Activated naive CD8-positive, alpha-beta T cell treated with anti-CD3 and anti-CD28 coated beads, Interleukin-2, amount 50 U/mL, for 24 hours (primary cell): Measurements from ENCODE around the gene PRKN.
A peak's percentile ranks its signal among the peaks of the same experiment; 100 is the strongest.

ENCODE experiments used
- ATAC-seq: fragments of 150-1000 bp; cut with Tn5 transposase; one replicate; pipeline ENCODE4 v1.10.0; 2021
- DNase-seq: peaks from one replicate; pipeline ENCODE4 v3.0.0; 2021
- H3K27ac Mint-ChIP-seq: one replicate; pipeline ENCODE4 v1.8.0; 2021; ENCODE audit warnings: mild to moderate bottlenecking, mixed read lengths
- H3K27me3 Mint-ChIP-seq: one replicate; pipeline ENCODE4 v1.8.0; 2021; ENCODE audit warnings: mixed read lengths
- H3K36me3 Mint-ChIP-seq: one replicate; pipeline ENCODE4 v1.8.0; 2021; ENCODE audit warnings: low read depth, mixed read lengths
- H3K4me1 Mint-ChIP-seq: one replicate; pipeline ENCODE4 v1.8.0; 2021; ENCODE audit warnings: mixed read lengths
- H3K4me3 Mint-ChIP-seq: one replicate; pipeline ENCODE4 v1.8.0; 2021; ENCODE audit warnings: mild to moderate bottlenecking, moderate library complexity, mixed read lengths
- H3K9me3 Mint-ChIP-seq: one replicate; pipeline ENCODE4 v1.8.0; 2021; ENCODE audit warnings: mixed read lengths

PRKN gene

GRCh38 chr6:162270966-162271365, 456.6 kb downstream of the PRKN start:
- DNase-seq (no peak), ATAC-seq (no peak)
- H3K27ac Mint-ChIP-seq = no peak overlapping the region
- H3K9me3 Mint-ChIP-seq = no peaks in the 10 kb centered on the region
- no peaks in the 10 kb centered on the region for H3K4me1 Mint-ChIP-seq
- no peak overlapping the region for H3K4me3 Mint-ChIP-seq
- H3K36me3 Mint-ChIP-seq = no peaks in the 10 kb centered on the region
- no peaks in the 10 kb centered on the region for H3K27me3 Mint-ChIP-seq

GRCh38 chr6:162267641-162268040, 459.9 kb downstream of the PRKN start:
- Mint-ChIP-seq H3K27me3 (no peaks in the 10 kb centered on the region), H3K4me3 (no peak overlapping the region), H3K9me3 (peaks cover 5% of the 10 kb centered on the region), H3K4me1 (no peaks in the 10 kb centered on the region), H3K27ac (no peak overlapping the region), H3K36me3 (no peaks in the 10 kb centered on the region)
- ATAC-seq (no peak), DNase-seq (no peak)

GRCh38 chr6:162267126-162267525, 460.4 kb downstream of the PRKN start:
- no peak overlapping the region for H3K27ac Mint-ChIP-seq
- peaks cover 5% of the 10 kb centered on the region for H3K9me3 Mint-ChIP-seq
- H3K4me1 Mint-ChIP-seq = no peaks in the 10 kb centered on the region
- H3K36me3 Mint-ChIP-seq = no peaks in the 10 kb centered on the region
- H3K4me3 Mint-ChIP-seq = no peak overlapping the region
- H3K27me3 Mint-ChIP-seq = no peaks in the 10 kb centered on the region
- no peak for ATAC-seq
- DNase-seq = no peak

GRCh38 chr6:162264581-162264980, 463.0 kb downstream of the PRKN start:
- no peaks in the 10 kb centered on the region for H3K4me1 Mint-ChIP-seq
- ATAC-seq (no peak), DNase-seq (no peak)
- no peak overlapping the region for H3K4me3 Mint-ChIP-seq
- H3K36me3 Mint-ChIP-seq = no peaks in the 10 kb centered on the region
- no peak overlapping the region for H3K27ac Mint-ChIP-seq
- peaks cover 5% of the 10 kb centered on the region for H3K9me3 Mint-ChIP-seq
- H3K27me3 Mint-ChIP-seq = no peaks in the 10 kb centered on the region

GRCh38 chr6:162262466-162263196, 464.9 kb downstream of the PRKN start:
- no peaks in the 10 kb centered on the region for H3K4me1 Mint-ChIP-seq
- H3K36me3 Mint-ChIP-seq = no peaks in the 10 kb centered on the region
- ATAC-seq = no peak
- peaks cover 5% of the 10 kb centered on the region for H3K9me3 Mint-ChIP-seq
- DNase-seq = no peak
- no peak overlapping the region for H3K4me3 Mint-ChIP-seq
- no peak overlapping the region for H3K27ac Mint-ChIP-seq
- no peaks in the 10 kb centered on the region for H3K27me3 Mint-ChIP-seq

GRCh38 chr6:162261598-162261997, 466.0 kb downstream of the PRKN start:
- Mint-ChIP-seq H3K36me3 (no peaks in the 10 kb centered on the region), H3K4me1 (no peaks in the 10 kb centered on the region), H3K27me3 (no peaks in the 10 kb centered on the region), H3K27ac (no peak overlapping the region), H3K4me3 (no peak overlapping the region), H3K9me3 (peaks cover 5% of the 10 kb centered on the region)
- DNase-seq (no peak), ATAC-seq (no peak)

GRCh38 chr6:162260027-162260426, 467.5 kb downstream of the PRKN start:
- Mint-ChIP-seq H3K4me1 (no peaks in the 10 kb centered on the region), H3K27me3 (no peaks in the 10 kb centered on the region)
- ATAC-seq = peak; percentile 90

GRCh38 chr6:162258647-162259046, 468.9 kb downstream of the PRKN start:
- Mint-ChIP-seq H3K36me3 (no peaks in the 10 kb centered on the region), H3K27me3 (no peaks in the 10 kb centered on the region), H3K4me1 (no peaks in the 10 kb centered on the region), H3K9me3 (no peaks in the 10 kb centered on the region), H3K27ac (no peak overlapping the region), H3K4me3 (no peak overlapping the region)
- DNase-seq (no peak), ATAC-seq (no peak)

More at GRCh38 chr6:162260027-162260426, 467.5 kb downstream of the PRKN start:
- Mint-ChIP-seq H3K9me3 (peaks cover 5% of the 10 kb centered on the region), H3K36me3 (no peaks in the 10 kb centered on the region), H3K27ac (no peak overlapping the region), H3K4me3 (no peak overlapping the region)
- no peak for DNase-seq

GRCh38 chr6:162256361-162256760, 471.2 kb downstream of the PRKN start:
- no peak for ATAC-seq
- Mint-ChIP-seq H3K4me1 (no peaks in the 10 kb centered on the region), H3K4me3 (no peak overlapping the region), H3K27me3 (no peaks in the 10 kb centered on the region), H3K36me3 (no peaks in the 10 kb centered on the region), H3K9me3 (no peaks in the 10 kb centered on the region), H3K27ac (no peak overlapping the region)
- DNase-seq = no peak

- ATAC-seq = no peak
- Mint-ChIP-seq H3K27me3 (no peaks in the 10 kb centered on the region), H3K36me3 (peaks cover 5% of the 10 kb centered on the region), H3K27ac (no peak overlapping the region), H3K4me3 (no peak overlapping the region), H3K9me3 (no peaks in the 10 kb centered on the region), H3K4me1 (peaks cover 2% of the 10 kb centered on the region)
- DNase-seq = no peak
Measured at GRCh38 chr6:162251257-162251656, 476.3 kb downstream of the PRKN start.

- Mint-ChIP-seq H3K9me3 (no peaks in the 10 kb centered on the region), H3K4me3 (no peak overlapping the region), H3K27ac (no peak overlapping the region), H3K27me3 (no peaks in the 10 kb centered on the region), H3K4me1 (peaks cover 2% of the 10 kb centered on the region), H3K36me3 (peaks cover 5% of the 10 kb centered on the region)
- DNase-seq (no peak), ATAC-seq (no peak)
Measured at GRCh38 chr6:162249907-162250642, 477.5 kb downstream of the PRKN start.

- Mint-ChIP-seq H3K36me3 (peaks cover 5% of the 10 kb centered on the region), H3K27ac (no peak overlapping the region), H3K4me3 (no peak overlapping the region), H3K9me3 (no peaks in the 10 kb centered on the region), H3K4me1 (peaks cover 2% of the 10 kb centered on the region), H3K27me3 (no peaks in the 10 kb centered on the region)
- no peak for ATAC-seq
- DNase-seq = no peak
Measured at GRCh38 chr6:162245830-162246420, 481.6 kb downstream of the PRKN start.

GRCh38 chr6:162244031-162244430, 483.5 kb downstream of the PRKN start:
- Mint-ChIP-seq H3K4me3 (no peak overlapping the region), H3K36me3 (no peaks in the 10 kb centered on the region), H3K27me3 (no peaks in the 10 kb centered on the region), H3K27ac (no peak overlapping the region), H3K4me1 (peaks cover 2% of the 10 kb centered on the region), H3K9me3 (no peaks in the 10 kb centered on the region)
- ATAC-seq (no peak), DNase-seq (no peak)

GRCh38 chr6:162242915-162243314, 484.7 kb downstream of the PRKN start:
- H3K9me3 Mint-ChIP-seq = no peaks in the 10 kb centered on the region
- DNase-seq (no peak), ATAC-seq (no peak)
- no peaks in the 10 kb centered on the region for H3K36me3 Mint-ChIP-seq
- no peak overlapping the region for H3K27ac Mint-ChIP-seq
- H3K4me1 Mint-ChIP-seq = no peaks in the 10 kb centered on the region
- no peak overlapping the region for H3K4me3 Mint-ChIP-seq
- no peaks in the 10 kb centered on the region for H3K27me3 Mint-ChIP-seq

- Mint-ChIP-seq H3K4me1 (no peaks in the 10 kb centered on the region), H3K4me3 (no peak overlapping the region), H3K36me3 (no peaks in the 10 kb centered on the region), H3K27ac (no peak overlapping the region), H3K27me3 (no peaks in the 10 kb centered on the region), H3K9me3 (no peaks in the 10 kb centered on the region)
- ATAC-seq (no peak), DNase-seq (no peak)
Measured at GRCh38 chr6:162239330-162239729, 488.2 kb downstream of the PRKN start.
